ENCODE data around the gene ATXN7.

The ATXN7 gene

DNA sequence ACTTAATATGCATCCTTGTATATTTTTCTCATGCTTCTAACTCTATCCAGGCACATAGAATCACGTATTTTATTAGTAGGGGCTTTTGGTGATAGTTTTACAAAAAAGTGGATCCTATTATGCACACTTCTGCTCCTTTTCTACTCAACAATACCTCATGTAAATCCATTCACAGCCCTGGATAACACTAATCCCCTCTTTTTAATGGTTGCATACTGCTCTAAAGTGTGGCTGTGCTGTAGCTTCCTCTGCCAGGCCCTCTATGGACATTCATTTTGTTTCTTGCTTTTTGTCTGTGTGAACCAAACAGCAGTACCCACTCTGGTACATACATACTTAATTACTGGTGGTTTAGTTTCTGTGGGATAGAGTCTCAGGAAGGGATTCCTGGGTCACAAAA, 99.8 kb downstream of the ATXN7 start:
- no peak overlapping the region for H3K4me3 ChIP-seq (ENCODE audit: low read length)
- no peak for DNase-seq (ENCODE audit: low read depth)
- no peak for TF ChIP-seq CTCF (conservative IDR thresholded peaks at IDR 0.05; ENCODE audit: low read length)

DNA sequence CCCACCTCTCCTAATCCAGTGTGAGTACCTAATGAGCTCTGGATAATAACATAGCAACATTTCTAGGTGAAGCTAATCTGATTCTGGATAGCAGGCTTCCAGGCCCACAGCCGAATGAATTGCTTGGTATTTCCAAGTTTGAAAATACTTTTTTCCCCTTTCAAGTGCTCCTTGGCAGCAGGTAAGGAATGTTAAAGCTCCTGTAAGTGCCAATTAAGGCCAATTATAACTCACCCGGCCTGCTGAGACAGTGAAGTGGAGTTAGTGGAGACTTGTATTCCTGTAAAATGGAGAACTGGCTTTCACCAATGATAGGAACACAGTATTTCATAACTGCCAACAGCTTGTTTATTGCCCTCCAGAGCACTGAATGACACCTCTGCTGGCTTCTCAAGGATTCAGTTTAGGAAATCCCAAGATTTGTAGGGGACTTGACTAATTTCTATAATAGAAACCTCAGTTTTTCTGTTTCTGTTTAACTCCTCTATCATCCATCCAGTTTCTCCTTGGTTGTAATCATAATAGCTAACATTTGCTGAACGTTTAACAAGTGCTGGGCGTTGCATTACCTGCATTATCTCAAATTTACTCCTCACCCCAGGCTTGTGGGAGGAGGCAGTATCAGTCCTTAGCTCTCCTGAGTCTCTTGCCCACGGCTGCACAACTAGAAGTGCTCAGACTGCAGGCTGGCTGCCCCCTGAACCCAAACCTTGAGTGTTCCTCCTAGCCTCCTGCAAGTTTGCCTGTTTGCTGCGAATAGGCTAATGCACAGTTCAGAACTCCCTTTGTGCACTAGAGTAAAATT, 101.2 kb downstream of the ATXN7 start:
- TF ChIP-seq CTCF (conservative IDR thresholded peaks at IDR 0.05; ENCODE audit: low read length) = no peak
- no peak for DNase-seq (ENCODE audit: low read depth)
- no peak overlapping the region for H3K4me3 ChIP-seq (ENCODE audit: low read length)

DNA sequence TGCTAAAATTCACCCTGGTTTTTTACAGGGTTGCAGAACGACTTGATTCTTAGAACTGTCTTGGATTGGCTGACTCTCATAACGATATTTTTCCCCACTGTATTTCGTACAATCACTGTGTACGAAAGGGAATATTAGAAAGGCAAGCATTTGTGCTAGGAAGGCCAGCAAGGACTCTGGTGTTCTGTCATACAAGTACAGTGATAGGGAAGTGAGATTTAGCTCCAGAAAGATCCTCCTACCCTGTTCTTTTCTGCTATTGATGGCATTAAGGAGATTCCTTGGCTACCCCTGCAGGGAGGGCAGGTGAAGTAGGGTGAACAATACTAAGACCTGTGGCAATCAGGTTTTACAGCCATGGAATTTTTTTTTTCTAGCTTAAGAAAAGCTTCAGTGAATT, 102.3 kb downstream of the ATXN7 start:
- TF ChIP-seq CTCF (conservative IDR thresholded peaks at IDR 0.05; ENCODE audit: low read length) = no peak
- H3K4me3 ChIP-seq (ENCODE audit: low read length) = no peak overlapping the region
- DNase-seq (ENCODE audit: low read depth) = no peak

GRCh38 chr3:63966871-63967270, 103.2 kb downstream of the ATXN7 start:
- no peak overlapping the region for H3K4me3 ChIP-seq (ENCODE audit: low read length)
- DNase-seq (ENCODE audit: low read depth) = no peak
- TF ChIP-seq CTCF (conservative IDR thresholded peaks at IDR 0.05; ENCODE audit: low read length) = no peak

GRCh38 chr3:63967675-63968611, 104.3 kb downstream of the ATXN7 start:
- DNase-seq (ENCODE audit: low read depth) = peak; percentile 52

DNA sequence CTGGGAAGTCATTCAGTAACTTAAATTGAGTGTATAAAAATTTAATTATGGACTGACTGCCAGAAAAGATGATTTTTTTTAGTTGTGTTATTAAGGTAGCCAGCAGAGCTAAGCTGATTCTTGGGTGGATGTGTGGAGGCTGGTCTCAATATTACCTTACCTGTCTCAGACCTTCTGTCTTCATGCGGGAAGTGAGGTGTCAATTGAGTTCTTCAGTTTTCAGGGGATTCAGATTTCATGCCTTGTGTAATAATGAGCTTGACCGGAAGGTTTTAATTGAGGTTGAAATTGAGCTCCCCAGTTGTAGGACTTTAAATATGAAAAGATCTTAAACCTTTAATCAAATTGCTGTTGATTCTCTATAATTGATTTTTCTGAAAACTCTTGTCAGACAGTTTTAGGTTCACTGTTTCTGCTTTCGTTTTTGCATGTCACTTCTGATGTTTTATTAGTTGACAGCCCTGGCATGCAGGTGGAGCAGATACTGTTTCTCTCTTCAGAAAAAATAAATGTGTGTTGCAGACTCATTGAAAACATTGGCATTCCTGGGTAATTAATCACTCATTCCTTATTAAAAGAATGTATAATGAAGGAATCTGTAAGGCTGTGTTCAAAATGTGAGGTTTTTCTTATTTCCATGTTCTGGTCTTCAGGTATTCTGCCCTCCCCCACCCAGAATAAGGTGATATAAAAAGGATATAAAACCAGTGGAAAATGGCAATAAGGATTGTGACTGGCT, 105.1 kb downstream of the ATXN7 start:
- DNase-seq (ENCODE audit: low read depth) = peak; percentile 36
- TF ChIP-seq CTCF (conservative IDR thresholded peaks at IDR 0.05; ENCODE audit: low read length) = no peak
- no peak overlapping the region for H3K4me3 ChIP-seq (ENCODE audit: low read length)

More at GRCh38 chr3:63967675-63968611, 104.3 kb downstream of the ATXN7 start:
- TF ChIP-seq CTCF (conservative IDR thresholded peaks at IDR 0.05; ENCODE audit: low read length) = no peak
- H3K4me3 ChIP-seq (ENCODE audit: low read length) = no peak overlapping the region; the same call in 1 of the 2 replicates

Data from AG10803 (cell line).